HL-60/S4 treated with retinoic acid at 250 ng/mL for 4 days and 3 days (cell line): ENCODE measurements around the gene OR56B4.
"Not testable (repeated sequence)": the region's sequence is repeated elsewhere in the genome, so short reads cannot be mapped to it uniquely, and the experiment has no call there.

Source experiments
- in situ Hi-C: fragments of 300-500 bp; cut with MboI; formaldehyde crosslinking; loops from 2 replicates; pipeline ENCODE4 v1.7.0; 2022; ENCODE audit warnings: low sequenced_read_pairs

Gene OR56B4

GRCh38 chr11:6143737-6144136 lies 36.3 kb downstream of the OR56B4 start:
- in situ Hi-C loops = not testable (repeated sequence)

- in situ Hi-C loops = no loop called here
These were observed 43.6 kb downstream of the OR56B4 start for GRCh38 chr11:6151117-6151516.

GRCh38 chr11:6152126-6152525 lies 44.6 kb downstream of the OR56B4 start:
- in situ Hi-C loops = no loop called here

- in situ Hi-C loops = no loop called here
These were observed 49.3 kb downstream of the OR56B4 start for GRCh38 chr11:6156628-6157359.
